Cardiac fibroblast (primary cell): Measurements from ENCODE around the gene ZMYND8.
"Not testable (repeated sequence)": the region's sequence is repeated elsewhere in the genome, so short reads cannot be mapped to it uniquely, and the experiment has no call there.

Experiments
- DNase-seq, 2 donors: peaks; one replicate each; pipeline versions ENCODE4 v3.0.0 to v3.0.0-alpha.2; 2010; ENCODE audit warnings: low read depth in 2 of 2
- H3K4me3 ChIP-seq, 2 donors: replicated peaks in 1 of 2; 1 replicate in 1 of 2; 2 replicates in 1 of 2; pipeline ENCODE4 v1.5.1; 2011; ENCODE audit warnings: low read depth in 2 of 2, low read length in 2 of 2, mild to moderate bottlenecking in 2 of 2, moderate library complexity in 1 of 2
- TF ChIP-seq, protein P1 (sequence below): IDR thresholded peaks from one replicate; pipeline ENCODE4 v1.5.1; 2011; ENCODE audit warnings: low read depth, mild to moderate bottlenecking, low read length, inconsistent platforms

The ZMYND8 gene

DNA sequence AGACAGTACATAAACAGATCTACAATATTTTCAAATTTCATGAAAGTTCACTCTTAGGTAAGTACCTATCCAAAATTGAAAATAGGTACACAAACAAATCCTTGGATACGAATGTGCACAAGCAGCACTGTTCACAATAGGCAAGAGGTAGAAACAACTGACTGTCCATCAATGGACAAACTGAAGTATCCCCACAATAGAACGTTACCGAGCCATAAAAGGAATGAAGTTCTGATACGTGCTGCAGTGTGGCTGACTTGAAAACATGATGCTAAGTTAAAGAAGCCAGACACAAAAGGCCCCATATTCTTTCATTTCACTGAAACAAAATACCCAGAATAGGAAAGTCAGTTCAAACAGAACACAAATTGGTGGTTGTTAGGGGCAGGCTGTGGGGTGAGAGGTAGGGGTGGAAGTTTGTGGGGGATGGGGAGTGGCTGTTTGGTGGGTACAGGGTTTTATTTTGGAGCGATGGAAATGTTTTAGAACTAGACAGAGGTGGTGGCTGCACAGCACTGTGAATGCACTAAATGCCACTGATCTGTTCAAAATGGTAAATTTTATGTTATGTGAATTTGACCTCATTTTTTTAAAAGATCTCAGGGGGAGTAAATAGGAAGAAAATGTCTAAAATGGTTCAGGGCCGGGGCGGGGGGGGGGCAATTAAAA, 89.5 kb downstream of the ZMYND8 start:
- no peak for DNase-seq
- no peak overlapping the region for H3K4me3 ChIP-seq
- TF ChIP-seq, protein P1, sequence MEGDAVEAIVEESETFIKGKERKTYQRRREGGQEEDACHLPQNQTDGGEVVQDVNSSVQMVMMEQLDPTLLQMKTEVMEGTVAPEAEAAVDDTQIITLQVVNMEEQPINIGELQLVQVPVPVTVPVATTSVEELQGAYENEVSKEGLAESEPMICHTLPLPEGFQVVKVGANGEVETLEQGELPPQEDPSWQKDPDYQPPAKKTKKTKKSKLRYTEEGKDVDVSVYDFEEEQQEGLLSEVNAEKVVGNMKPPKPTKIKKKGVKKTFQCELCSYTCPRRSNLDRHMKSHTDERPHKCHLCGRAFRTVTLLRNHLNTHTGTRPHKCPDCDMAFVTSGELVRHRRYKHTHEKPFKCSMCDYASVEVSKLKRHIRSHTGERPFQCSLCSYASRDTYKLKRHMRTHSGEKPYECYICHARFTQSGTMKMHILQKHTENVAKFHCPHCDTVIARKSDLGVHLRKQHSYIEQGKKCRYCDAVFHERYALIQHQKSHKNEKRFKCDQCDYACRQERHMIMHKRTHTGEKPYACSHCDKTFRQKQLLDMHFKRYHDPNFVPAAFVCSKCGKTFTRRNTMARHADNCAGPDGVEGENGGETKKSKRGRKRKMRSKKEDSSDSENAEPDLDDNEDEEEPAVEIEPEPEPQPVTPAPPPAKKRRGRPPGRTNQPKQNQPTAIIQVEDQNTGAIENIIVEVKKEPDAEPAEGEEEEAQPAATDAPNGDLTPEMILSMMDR, result no peak

DNA sequence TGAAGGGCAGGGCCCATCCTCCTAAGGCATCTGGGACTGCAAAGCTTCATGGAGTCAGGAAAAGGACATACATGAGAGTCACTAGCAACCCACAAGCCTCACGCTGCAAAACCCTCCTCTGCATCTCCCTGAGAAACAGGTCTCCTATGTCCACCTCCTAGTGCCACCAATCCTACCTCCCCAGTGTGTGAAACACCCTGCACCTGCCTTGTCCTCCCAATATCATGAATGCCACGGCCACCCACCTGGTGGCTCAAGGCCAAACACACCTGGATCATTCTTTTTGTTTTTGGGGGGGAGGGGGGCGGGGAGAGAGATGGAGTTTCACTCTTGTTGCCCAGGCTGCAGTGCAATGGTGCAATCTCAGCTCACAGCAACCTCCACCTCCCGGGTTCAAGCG, 90.5 kb downstream of the ZMYND8 start:
- no peak overlapping the region for H3K4me3 ChIP-seq
- TF ChIP-seq, protein P1, result no peak
- no peak for DNase-seq

DNA sequence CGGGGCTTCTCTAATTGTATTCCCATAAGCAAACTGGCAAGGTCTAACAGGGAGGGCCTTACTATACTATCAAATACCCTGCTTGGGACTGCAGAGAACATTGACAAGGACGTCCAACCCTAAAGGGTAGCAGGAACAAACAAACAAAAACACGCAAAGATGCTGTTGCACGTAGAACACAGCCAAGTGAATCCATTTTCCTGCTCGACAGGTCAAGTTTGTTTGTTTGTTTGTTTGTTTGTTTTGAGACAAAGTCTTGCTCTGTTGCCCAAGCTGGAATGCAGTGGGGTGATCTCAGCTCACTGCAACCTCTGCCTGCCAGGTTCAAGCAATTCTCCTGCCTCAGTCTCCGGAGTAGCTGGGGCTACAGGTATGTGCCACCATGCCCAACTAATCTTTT, 91.3 kb downstream of the ZMYND8 start:
- DNase-seq, result no peak
- TF ChIP-seq, protein P1, result no peak
- no peak overlapping the region for H3K4me3 ChIP-seq

DNA sequence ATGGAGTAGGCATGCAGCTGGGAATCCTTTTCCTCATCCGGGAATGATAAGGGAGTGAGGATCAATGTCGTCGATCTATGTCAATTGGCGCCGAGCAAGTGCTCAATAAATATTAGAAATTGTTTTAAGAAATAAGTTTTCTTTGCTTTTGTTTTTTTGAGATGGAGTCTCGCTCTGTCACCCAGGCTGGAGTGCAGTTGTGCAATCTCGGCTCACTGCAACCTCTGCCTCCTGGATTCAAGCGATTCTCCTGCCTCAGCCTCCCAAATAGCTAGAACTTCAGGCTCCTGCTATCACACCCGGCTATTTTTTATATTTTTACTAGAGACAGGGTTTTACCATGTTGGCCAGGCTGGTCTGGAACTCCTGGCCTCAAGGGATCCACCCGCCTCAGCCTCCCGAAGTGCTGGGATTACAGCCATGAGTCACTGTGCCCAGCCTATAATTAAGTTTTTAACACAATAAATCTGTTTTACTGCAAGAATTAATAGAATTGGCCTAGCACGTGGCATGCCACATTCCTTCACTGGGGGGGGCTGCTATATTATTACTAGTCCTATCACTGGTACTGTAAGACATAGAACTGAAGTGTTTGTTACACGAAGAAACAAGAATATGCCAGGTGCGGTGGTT, 92.2 kb downstream of the ZMYND8 start:
- not testable (repeated sequence) for DNase-seq

DNA sequence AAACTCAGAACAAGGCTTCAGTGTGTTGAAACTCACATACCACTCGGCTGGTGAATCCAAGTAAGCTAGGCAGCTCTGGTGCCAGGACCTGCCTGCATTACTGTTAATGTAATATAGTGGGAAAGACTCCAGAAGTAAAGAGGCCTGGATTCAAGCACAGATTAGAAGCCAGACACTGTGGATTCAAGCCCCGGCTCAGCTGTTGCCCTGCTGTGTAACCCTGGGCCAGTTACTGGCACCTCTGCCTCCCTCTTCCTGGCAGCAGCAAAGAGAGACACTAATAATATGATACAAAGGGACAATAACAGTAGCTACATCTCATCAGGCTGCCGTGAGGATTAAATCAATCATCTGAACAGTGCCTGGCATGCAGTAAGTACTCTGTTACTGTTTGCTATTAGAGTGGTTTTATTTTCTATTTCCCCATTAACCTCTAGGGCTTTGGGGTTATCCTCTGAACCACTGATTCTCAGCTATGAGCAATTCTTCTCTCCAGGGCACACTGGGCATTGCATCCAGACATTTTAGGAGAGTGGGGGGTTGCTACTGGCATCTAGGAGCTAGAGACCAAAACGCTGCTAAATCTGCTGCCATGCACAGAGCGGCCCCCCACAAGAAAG, 92.9 kb downstream of the ZMYND8 start:
- H3K4me3 ChIP-seq, result no peak overlapping the region
- DNase-seq, result peak in 1 of 2 donors; percentile 36
- TF ChIP-seq, protein P1, result no peak

More for the DNA sequence above, 92.2 kb downstream of the ZMYND8 start:
- H3K4me3 ChIP-seq, result not testable (repeated sequence)

DNA sequence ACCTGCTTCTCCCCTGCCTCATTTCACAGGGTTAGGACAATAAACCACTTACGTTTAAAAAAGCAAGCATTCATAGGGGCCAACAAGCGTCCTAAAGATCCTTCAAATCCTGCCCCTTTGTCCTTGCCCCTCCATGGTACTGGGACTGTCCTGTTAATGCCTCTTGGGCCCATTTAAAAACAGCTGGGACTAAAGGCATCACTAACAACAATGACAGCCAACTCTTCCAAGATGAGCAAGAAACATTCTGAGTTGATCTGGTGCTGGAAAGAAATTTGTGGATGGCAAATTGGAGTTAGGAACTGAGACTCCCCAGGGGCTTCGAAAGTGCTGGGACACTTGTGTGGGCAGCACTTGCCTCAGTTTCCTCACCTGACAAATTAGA, 93.4 kb downstream of the ZMYND8 start:
- no peak for DNase-seq
- no peak overlapping the region for H3K4me3 ChIP-seq
- TF ChIP-seq, protein P1, result no peak

DNA sequence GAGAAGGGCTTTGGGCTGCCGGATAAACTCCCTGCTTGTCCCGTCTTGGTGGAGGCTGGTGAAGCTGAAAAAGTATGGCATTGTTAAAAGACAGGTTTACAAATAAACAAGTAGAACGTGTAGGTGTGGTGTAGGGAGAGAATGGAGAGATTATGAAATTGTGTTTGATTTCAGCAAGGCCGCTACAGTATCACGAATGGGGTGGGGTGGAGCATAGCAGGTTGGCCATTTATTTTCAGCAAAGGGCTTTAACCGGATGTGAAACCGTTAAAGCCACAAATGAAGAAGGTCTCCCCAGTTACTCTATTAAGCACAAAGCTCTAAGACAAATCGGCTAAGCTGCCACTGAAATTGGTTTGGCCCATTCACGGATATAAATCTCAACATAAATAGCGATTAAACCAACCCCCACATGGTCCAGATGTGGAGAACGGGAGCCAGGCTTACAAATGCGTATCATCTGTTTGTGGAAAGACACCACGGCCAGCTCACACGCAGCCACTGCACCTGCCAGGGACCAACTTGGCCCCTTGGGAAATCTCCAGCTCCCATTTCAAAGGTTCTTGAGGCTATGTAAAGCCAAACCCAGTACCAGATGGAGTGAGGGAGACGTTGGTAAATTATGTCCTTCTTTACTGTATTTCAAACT, 94.0 kb downstream of the ZMYND8 start:
- H3K4me3 ChIP-seq, result no peak overlapping the region
- TF ChIP-seq, protein P1, result no peak
- no peak for DNase-seq
